HG03159 (cell line): ENCODE data around the gene SMG6.

ENCODE experiments used
- ATAC-seq: cut with Tn5 transposase; IDR thresholded peaks from one replicate; pipeline ENCODE4 v1.9.1; 2021; ENCODE audit warnings: mild to moderate bottlenecking, moderate library complexity; ENCODE audit not compliant: unreplicated experiment

SMG6 gene

GRCh38 chr17:2064520-2064971, 239.0 kb downstream of the SMG6 start:
- ATAC-seq = no peak

GRCh38 chr17:2064147-2064489, 239.5 kb downstream of the SMG6 start:
- no peak for ATAC-seq

DNA sequence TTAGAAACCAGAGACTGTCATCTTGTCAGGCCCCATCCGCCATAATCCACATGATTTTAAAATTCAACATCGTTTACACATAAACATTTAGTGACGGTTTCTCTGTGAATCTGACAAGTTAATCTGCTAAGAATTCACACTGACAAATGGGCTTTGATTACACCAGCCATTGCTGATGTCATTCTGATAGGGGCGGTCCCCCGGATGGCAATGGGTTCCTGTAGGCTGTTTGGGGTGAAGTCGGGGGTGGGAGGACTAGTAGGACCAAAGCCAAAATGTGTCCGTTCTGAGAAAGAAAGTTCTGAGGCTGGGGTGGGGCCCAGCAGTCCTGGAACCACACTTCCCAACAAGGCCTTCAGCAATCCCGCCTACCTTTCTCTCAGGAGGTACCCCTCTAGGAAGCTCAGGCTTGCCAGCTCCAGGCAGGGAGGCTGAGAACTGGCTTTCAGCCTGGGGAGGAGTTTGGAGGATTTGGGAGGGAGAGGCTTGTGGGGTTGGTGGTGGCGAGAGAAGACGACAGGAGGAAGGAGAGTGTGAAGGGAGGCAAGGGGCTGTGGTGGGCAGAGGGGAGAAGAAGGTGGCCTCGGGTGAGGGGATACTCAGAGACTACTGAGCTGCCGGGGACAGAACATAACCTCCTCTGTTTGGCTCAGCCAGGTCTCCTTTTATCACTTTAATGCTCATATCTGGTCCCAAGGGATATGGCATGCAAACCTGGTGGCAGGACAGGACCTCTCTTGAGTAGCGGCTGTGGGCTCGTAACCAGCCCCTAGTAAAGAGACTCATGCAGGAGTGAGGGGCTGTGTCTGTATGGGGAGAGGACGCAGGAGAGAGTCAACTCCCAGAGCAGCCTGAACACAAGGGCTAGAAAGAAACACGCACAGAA, 240.1 kb downstream of the SMG6 start:
- ATAC-seq = no peak

GRCh38 chr17:2062571-2063183, 240.9 kb downstream of the SMG6 start:
- ATAC-seq = no peak

DNA sequence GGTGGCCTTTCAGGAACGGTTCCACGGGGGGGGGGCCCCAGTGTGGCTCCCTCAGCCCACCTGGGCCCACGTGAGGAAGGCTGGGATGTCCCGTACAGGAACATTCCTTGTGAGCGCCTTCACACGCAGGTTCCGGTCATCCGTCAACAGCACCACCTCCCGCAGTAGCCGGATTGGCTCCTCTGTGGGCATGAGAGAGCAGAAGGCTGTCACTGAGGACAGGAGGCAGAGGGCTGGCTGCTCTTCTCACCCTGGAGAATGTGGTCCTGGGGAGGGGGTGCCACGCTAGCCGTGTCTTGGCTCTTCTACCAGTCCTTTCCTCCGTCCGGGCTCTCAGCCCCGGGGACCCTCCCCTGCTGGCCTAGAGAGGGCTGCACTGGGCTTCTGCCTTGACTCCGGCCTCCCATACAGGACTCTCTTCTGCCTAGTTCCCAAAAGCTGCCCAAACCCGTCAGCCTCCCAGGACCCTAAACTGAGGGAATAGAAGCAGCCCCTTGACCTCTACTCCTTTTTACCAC, 242.1 kb downstream of the SMG6 start:
- no peak for ATAC-seq

GRCh38 chr17:2060681-2061440, 242.7 kb downstream of the SMG6 start:
- no peak for ATAC-seq

DNA sequence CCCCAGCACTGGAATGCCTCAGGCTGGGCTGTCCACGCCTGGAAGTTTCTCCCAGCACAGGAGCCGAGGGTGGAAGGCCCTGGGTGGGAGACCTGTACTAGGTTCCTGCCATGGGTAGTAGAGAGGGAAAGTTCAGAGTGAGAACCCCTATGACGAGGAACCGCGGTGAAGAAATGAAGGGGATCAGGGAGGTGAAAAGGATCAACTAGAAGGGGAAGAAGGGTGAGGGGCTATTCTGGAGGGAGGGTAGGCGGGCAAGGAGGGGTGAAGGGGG, 243.3 kb downstream of the SMG6 start:
- no peak for ATAC-seq

GRCh38 chr17:2059547-2060384, 243.8 kb downstream of the SMG6 start:
- ATAC-seq = no peak

- no peak for ATAC-seq
Measured at GRCh38 chr17:2058586-2059546, 244.7 kb downstream of the SMG6 start.

GRCh38 chr17:2057760-2058585, 245.6 kb downstream of the SMG6 start:
- no peak for ATAC-seq

- ATAC-seq = no peak
Measured at GRCh38 chr17:2057175-2057759, 246.3 kb downstream of the SMG6 start.

- ATAC-seq = no peak
Measured at GRCh38 chr17:2056206-2057174, 247.1 kb downstream of the SMG6 start.

DNA sequence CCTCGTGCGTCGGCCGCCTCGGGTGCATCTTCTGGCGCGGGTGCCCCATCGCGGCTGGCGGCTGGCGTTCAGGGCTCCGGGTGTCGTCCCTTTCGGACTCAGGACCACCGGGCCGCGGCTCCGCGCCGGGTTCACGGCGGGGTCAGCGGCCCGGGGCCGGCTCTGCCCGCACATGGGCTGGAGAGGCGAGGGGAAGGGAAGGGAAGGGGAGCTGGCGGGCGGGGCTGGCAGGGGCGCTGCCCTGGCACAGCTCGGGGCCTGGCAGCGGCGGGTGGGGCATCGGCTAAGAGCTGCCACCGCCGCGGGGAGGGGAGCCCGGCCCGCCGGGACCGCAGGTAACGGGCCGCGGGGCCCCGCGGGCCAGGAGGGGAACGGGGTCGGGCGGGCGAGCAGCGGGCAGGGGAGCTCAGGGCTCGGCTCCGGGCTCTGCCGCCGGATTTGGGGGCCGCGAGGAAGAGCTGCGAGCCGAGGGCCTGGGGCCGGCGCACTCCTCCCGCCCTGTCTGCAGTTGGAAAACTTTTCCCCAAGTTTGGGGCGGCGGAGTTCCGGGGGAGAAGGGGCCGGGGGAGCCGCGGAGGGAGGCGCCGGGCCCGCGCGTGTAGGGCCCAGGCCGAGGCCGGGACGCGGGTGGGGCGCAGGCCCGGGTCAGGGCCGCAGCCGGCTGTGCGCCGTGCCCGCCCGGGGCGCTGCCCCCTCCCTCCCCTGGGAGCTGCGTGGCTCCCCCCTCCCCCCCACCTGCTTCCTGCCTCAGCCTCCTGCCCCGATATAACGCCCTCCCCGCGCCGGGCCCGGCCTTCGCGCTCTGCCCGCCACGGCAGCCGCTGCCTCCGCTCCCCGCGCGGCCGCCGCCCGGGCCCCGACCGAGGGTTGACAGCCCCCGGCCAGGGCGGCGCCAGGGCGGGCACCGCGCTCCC, 248.0 kb downstream of the SMG6 start:
- ATAC-seq = peak; percentile 13

GRCh38 chr17:2054512-2055291, 248.9 kb downstream of the SMG6 start, which contains the start of gene HIC1:
TSS of gene HIC1 (plus strand) at chr17:2055103. CDS start at chr17:2056691, 1,588 bp downstream.
- ATAC-seq = peak; percentile 33

DNA sequence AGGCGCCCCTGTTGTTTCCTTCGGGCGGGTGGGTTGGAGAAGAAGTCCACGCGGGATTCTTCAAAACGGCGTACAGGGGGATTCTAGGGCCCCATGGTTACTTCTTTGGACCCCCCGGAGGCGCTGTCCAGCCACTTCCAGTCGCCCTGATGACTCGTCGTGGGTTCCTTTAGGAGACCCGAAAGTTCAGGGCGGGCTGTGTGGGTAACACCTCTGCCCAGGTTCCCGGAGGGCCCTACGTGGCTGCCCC, 249.4 kb downstream of the SMG6 start:
- no peak for ATAC-seq
